ENCODE results near the gene RNASEH2A. TPM values are rescaled to one million over a fixed set of nuclear protein-coding genes. Genes with fewer than 3 reads are reported as not detected.
"Not testable (repeated sequence)": the region's sequence is repeated elsewhere in the genome, so short reads cannot be mapped to it uniquely, and the experiment has no call there.

The RNASEH2A gene
- total and polyA plus RNA-seq, 2 of the 13 experiments (the other 11 are each of a cell fraction or from before 2014, with no cell fraction given), result 25.1 to 35.8 TPM

GRCh38 chr19:12815088-12815487, 8.7 kb downstream of the RNASEH2A start:
- in situ Hi-C loops (cut with HindIII; ENCODE audit: extremely low pct_ligation_motif_present, low pct_unique_long_range_greater_than_20kb), result no loop called here
- POLR2A ChIA-PET, result interaction anchor here (0.7 kb wide), 1 partner anchor 14 kb away, joined by 6 read pairs; no protein-coding TSS in a partner anchor
- Histone ChIP-seq H3K9ac (ENCODE audit: insufficient read depth, low read depth, low read length) (no peak overlapping the region), H3K27ac (ENCODE audit: extremely low read length, insufficient read depth, low read length) (no peak overlapping the region), H4K20me1 (ENCODE audit: insufficient read depth, low read length) (no peaks in the 10 kb centered on the region), H2AFZ (ENCODE audit: low read length) (no peak overlapping the region), H3K27me3 (ENCODE audit: control insufficient read depth in 1 of 2, insufficient read depth in 2 of 2, low read length in 2 of 2) (no peaks in the 10 kb centered on the region), H3K36me3 (replicated peaks in 1 of 2; ENCODE audit: control insufficient read depth in 1 of 2, insufficient read depth in 2 of 2, low read length in 2 of 2) (peaks cover 0 to 8% of the 10 kb centered on the region in 2 experiments; a peak in 2 of 5 replicates), H3K4me2 (ENCODE audit: low read depth, low read length) (no peak overlapping the region), H3K9me3 (ENCODE audit: low read length) (no peaks in the 10 kb centered on the region), H3K4me3 (replicated peaks in 1 of 3; ENCODE audit: insufficient read depth in 1 of 3, low read depth in 2 of 3, low read length in 3 of 3) (no peak overlapping the region), H3K4me1 (ENCODE audit: insufficient read depth, low read length) (no peaks in the 10 kb centered on the region), H3K79me2 (ENCODE audit: insufficient read depth, low read length) (no peaks in the 10 kb centered on the region)
- DNase-seq (ENCODE audit: low spot score) (no peak), FAIRE-seq (no peak), ATAC-seq (no peak)
- no TSS peak for BruUV-seq (replicated peaks)
- TF ChIP-seq ELF1 (CRISPR knock-in tag; IDR thresholded peaks at IDR 0.05), result no peak
- TF ChIP-seq PLRG1 (conservative IDR thresholded peaks at IDR 0.05), result no peak
- CTCF ChIA-PET (ENCODE audit: low intra/inter-chr PET ratio, low total read pairs), result no interaction called here
- whole genome bisulfite sequencing (ENCODE audit: low lambda C conversion rate), result 96% methylated on average over 7 of the region's 7 CpGs
- intact Hi-C loops (cut with micrococcal nuclease; ENCODE audit: unreplicated experiment), result no loop called here

GRCh38 chr19:12817188-12817587, 10.8 kb downstream of the RNASEH2A start:
- DNase-seq (ENCODE audit: low spot score); H3K27me3 ChIP-seq (ENCODE audit: control insufficient read depth in 1 of 2, insufficient read depth in 2 of 2, low read length in 2 of 2); H3K79me2 ChIP-seq (ENCODE audit: insufficient read depth, low read length); H3K36me3 ChIP-seq (replicated peaks in 1 of 2; ENCODE audit: control insufficient read depth in 1 of 2, insufficient read depth in 2 of 2, low read length in 2 of 2); H3K4me2 ChIP-seq (ENCODE audit: low read depth, low read length); in situ Hi-C loops (cut with HindIII; ENCODE audit: extremely low pct_ligation_motif_present, low pct_unique_long_range_greater_than_20kb); intact Hi-C loops (cut with micrococcal nuclease; ENCODE audit: unreplicated experiment); H3K27ac ChIP-seq (ENCODE audit: extremely low read length, insufficient read depth, low read length); H3K9ac ChIP-seq (ENCODE audit: insufficient read depth, low read depth, low read length); ATAC-seq; H4K20me1 ChIP-seq (ENCODE audit: insufficient read depth, low read length); H3K9me3 ChIP-seq (ENCODE audit: low read length); H2AFZ ChIP-seq (ENCODE audit: low read length); FAIRE-seq; CTCF ChIA-PET (ENCODE audit: low intra/inter-chr PET ratio, low total read pairs); H3K4me1 ChIP-seq (ENCODE audit: insufficient read depth, low read length); H3K4me3 ChIP-seq (replicated peaks in 1 of 3; ENCODE audit: insufficient read depth in 1 of 3, low read depth in 2 of 3, low read length in 3 of 3); POLR2A ChIA-PET; BruUV-seq (replicated peaks): not testable (repeated sequence)
- WGBS (ENCODE audit: low lambda C conversion rate), result 87% methylated on average over 6 of the region's 6 CpGs

- ATAC-seq; FAIRE-seq; in situ Hi-C loops (cut with HindIII; ENCODE audit: extremely low pct_ligation_motif_present, low pct_unique_long_range_greater_than_20kb); H3K9me3 ChIP-seq (ENCODE audit: low read length); BruUV-seq (replicated peaks); POLR2A ChIA-PET; H2AFZ ChIP-seq (ENCODE audit: low read length); H3K4me2 ChIP-seq (ENCODE audit: low read depth, low read length); H3K4me3 ChIP-seq (replicated peaks in 1 of 3; ENCODE audit: insufficient read depth in 1 of 3, low read depth in 2 of 3, low read length in 3 of 3); intact Hi-C loops (cut with micrococcal nuclease; ENCODE audit: unreplicated experiment); H3K27me3 ChIP-seq (ENCODE audit: control insufficient read depth in 1 of 2, insufficient read depth in 2 of 2, low read length in 2 of 2); H3K36me3 ChIP-seq (replicated peaks in 1 of 2; ENCODE audit: control insufficient read depth in 1 of 2, insufficient read depth in 2 of 2, low read length in 2 of 2); H3K9ac ChIP-seq (ENCODE audit: insufficient read depth, low read depth, low read length); DNase-seq (ENCODE audit: low spot score); H3K79me2 ChIP-seq (ENCODE audit: insufficient read depth, low read length); H3K27ac ChIP-seq (ENCODE audit: extremely low read length, insufficient read depth, low read length); H4K20me1 ChIP-seq (ENCODE audit: insufficient read depth, low read length); CTCF ChIA-PET (ENCODE audit: low intra/inter-chr PET ratio, low total read pairs); H3K4me1 ChIP-seq (ENCODE audit: insufficient read depth, low read length): not testable (repeated sequence)
- 86% methylated on average over 11 of the region's 11 CpGs for WGBS (ENCODE audit: low lambda C conversion rate)
Observed at GRCh38 chr19:12817810-12818209, 11.4 kb downstream of the RNASEH2A start.
